ENCODE measurements around the gene COL8A2.

Gene COL8A2

GRCh38 chr1:36089393-36090121 lies 35.5 kb downstream of the COL8A2 start:
- Histone ChIP-seq H3K36me3 (ENCODE audit: low read length) (no peaks in the 10 kb centered on the region), H3K9ac (ENCODE audit: low read length) (peak overlapping the region; percentile 91), H3K27ac (ENCODE audit: low read depth, low read length) (no peak overlapping the region), H3K9me3 (ENCODE audit: insufficient read depth, low read length) (no peaks in the 10 kb centered on the region), H2AFZ (ENCODE audit: low read depth, low read length, severe bottlenecking) (peak overlapping the region; percentile 99), H3K79me2 (ENCODE audit: insufficient read depth, low read length) (peaks cover 14% of the 10 kb centered on the region), H3K4me2 (ENCODE audit: low read depth, low read length, poor library complexity, severe bottlenecking) (peak overlapping the region; percentile 91), H3K4me3 (ENCODE audit: insufficient read depth, low read length, poor library complexity, severe bottlenecking) (peak overlapping the region; percentile 96), H4K20me1 (ENCODE audit: low read depth, low read length) (no peaks in the 10 kb centered on the region), H3K27me3 (ENCODE audit: low read length) (no peaks in the 10 kb centered on the region), H3K9me2 (replicated peaks; ENCODE audit: insufficient read depth, low read length) (no peaks in the 10 kb centered on the region), H3F3A (ENCODE audit: insufficient read depth) (no peaks in the 10 kb centered on the region)
- TF ChIP-seq EZH2phosphoT487 (conservative IDR thresholded peaks at IDR 0.05; ENCODE audit: low read length) (no peak), CTCF (IDR thresholded peaks at IDR 0.05; ENCODE audit: insufficient read depth, low read length, poor library complexity, severe bottlenecking) (no peak)

- Histone ChIP-seq H3K4me2 (ENCODE audit: low read depth, low read length, poor library complexity, severe bottlenecking) (peak within 1 kb of the TSS; percentile 91), H2AFZ (ENCODE audit: low read depth, low read length, severe bottlenecking) (peak within 1 kb of the TSS; percentile 99), H3K27me3 (ENCODE audit: low read length) (no peaks in the 10 kb centered on the region), H3K36me3 (ENCODE audit: low read length) (no peaks in the 10 kb centered on the region), H3K9me3 (ENCODE audit: insufficient read depth, low read length) (no peaks in the 10 kb centered on the region), H3K27ac (ENCODE audit: low read depth, low read length) (no peak within 1 kb of the TSS), H3K9me2 (replicated peaks; ENCODE audit: insufficient read depth, low read length) (no peaks in the 10 kb centered on the region), H3K79me2 (ENCODE audit: insufficient read depth, low read length) (peaks cover 14% of the 10 kb centered on the region), H3K9ac (ENCODE audit: low read length) (peak within 1 kb of the TSS; percentile 91), H4K20me1 (ENCODE audit: low read depth, low read length) (no peaks in the 10 kb centered on the region), H3K4me3 (ENCODE audit: insufficient read depth, low read length, poor library complexity, severe bottlenecking) (peak within 1 kb of the TSS; percentile 96), H3F3A (ENCODE audit: insufficient read depth) (no peaks in the 10 kb centered on the region)
- TF ChIP-seq EZH2phosphoT487 (conservative IDR thresholded peaks at IDR 0.05; ENCODE audit: low read length) = no peak
- TF ChIP-seq CTCF (IDR thresholded peaks at IDR 0.05; ENCODE audit: insufficient read depth, low read length, poor library complexity, severe bottlenecking) = peak; percentile 98
These were observed 36.2 kb downstream of the COL8A2 start, which contains the start of gene ADPRS for GRCh38 chr1:36088577-36089392. Gene ADPRS, plus strand, starts transcription at chr1:36088892. Its CDS starts 13 bp downstream, at chr1:36088905.

- Histone ChIP-seq H3K27me3 (ENCODE audit: low read length) (no peaks in the 10 kb centered on the region), H3K4me2 (ENCODE audit: low read depth, low read length, poor library complexity, severe bottlenecking) (peak overlapping the region; percentile 57), H3K79me2 (ENCODE audit: insufficient read depth, low read length) (peaks cover 14% of the 10 kb centered on the region), H3K27ac (ENCODE audit: low read depth, low read length) (no peak overlapping the region), H3F3A (ENCODE audit: insufficient read depth) (no peaks in the 10 kb centered on the region), H3K9me3 (ENCODE audit: insufficient read depth, low read length) (no peaks in the 10 kb centered on the region), H3K4me3 (ENCODE audit: insufficient read depth, low read length, poor library complexity, severe bottlenecking) (peak overlapping the region; percentile 96), H3K36me3 (ENCODE audit: low read length) (no peaks in the 10 kb centered on the region), H2AFZ (ENCODE audit: low read depth, low read length, severe bottlenecking) (peak overlapping the region; percentile 99), H3K9me2 (replicated peaks; ENCODE audit: insufficient read depth, low read length) (no peaks in the 10 kb centered on the region), H4K20me1 (ENCODE audit: low read depth, low read length) (no peaks in the 10 kb centered on the region), H3K9ac (ENCODE audit: low read length) (peak overlapping the region; percentile 91)
- TF ChIP-seq EZH2phosphoT487 (conservative IDR thresholded peaks at IDR 0.05; ENCODE audit: low read length) (no peak), CTCF (IDR thresholded peaks at IDR 0.05; ENCODE audit: insufficient read depth, low read length, poor library complexity, severe bottlenecking) (no peak)
These were observed 36.8 kb downstream of the COL8A2 start for GRCh38 chr1:36088265-36088576.
